ENCODE data around the gene SLC35G3.
"Not testable (repeated sequence)": the region's sequence is repeated elsewhere in the genome, so short reads cannot be mapped to it uniquely, and the experiment has no call there.

The SLC35G3 gene

GRCh38 chr17:35194001-35194400 is at the start of gene SLC35G3:
SLC35G3 (minus strand) TSS chr17:35194393; CDS start chr17:35194307, 86 bp downstream.
- DNase-seq (ENCODE audit: low read depth in 2 of 2): not testable (repeated sequence)

GRCh38 chr17:35243561-35244340 is 49.6 kb upstream of the SLC35G3 start:
- peak; percentile 36 to 47 for DNase-seq (ENCODE audit: low read depth in 2 of 2)

GRCh38 chr17:35242805-35243560 is 48.8 kb upstream of the SLC35G3 start, which contains the start of gene SLFN5:
SLFN5 (plus strand) TSS chr17:35243072; CDS start chr17:35258691, 15,619 bp downstream.
- peak; percentile 87 to 89 for DNase-seq (ENCODE audit: low read depth in 2 of 2)

DNA sequence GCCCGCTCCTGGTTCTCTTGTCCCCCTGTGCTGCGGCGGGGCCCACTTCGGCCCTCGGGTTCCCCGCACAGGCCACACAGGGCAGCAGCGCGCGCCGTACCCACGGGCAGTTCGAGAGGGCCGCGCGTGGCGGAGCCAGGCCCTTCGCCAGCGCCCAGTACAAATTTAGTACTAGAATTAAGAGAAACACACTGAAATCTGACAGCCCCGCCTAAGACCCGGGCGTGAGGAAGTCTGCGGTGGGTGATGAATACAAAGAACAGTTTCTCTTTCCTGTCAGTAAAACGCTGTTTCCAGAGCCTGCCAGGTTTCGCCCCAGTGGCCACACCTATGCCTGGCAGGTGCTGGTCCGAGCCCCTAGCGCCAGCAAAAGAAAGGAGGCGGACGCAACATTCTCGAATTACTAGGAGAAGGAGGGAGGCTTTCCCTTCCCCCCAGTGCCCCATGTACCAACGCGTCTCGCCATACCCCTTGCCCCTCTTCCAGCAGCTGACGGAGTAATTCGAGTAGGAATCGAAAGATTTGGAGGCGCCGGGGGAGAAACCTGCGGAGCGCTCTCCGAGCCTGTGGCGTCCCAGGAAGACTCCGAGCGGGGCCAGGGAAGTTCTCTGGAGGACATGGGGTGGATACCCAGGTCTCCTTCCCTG is 48.1 kb upstream of the SLC35G3 start:
- peak; percentile 80 to 83 for DNase-seq (ENCODE audit: low read depth in 2 of 2)

DNA sequence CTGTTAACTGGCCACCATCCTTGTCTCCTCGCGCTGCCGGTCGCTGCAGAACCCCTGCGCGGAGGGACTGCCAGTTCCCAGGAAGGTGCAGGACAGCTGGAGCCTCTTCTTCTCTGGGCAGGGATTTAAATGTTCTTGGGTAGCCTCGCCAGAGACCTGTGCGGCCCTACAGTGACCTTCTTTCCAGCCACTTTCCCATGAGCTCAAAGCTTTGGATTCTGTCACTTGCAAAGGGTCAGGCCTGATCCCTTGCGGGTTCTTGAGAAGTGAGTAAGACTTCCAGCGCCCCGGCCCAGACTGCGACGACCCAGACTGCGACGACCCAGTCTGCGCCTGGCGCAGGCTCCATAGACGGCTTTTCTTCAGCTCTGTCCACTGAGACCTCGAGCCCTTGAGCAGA is 47.3 kb upstream of the SLC35G3 start:
- no peak for DNase-seq (ENCODE audit: low read depth in 2 of 2)

- no peak for DNase-seq (ENCODE audit: low read depth in 2 of 2)
These were observed 46.7 kb upstream of the SLC35G3 start for GRCh38 chr17:35240861-35241260.

DNA sequence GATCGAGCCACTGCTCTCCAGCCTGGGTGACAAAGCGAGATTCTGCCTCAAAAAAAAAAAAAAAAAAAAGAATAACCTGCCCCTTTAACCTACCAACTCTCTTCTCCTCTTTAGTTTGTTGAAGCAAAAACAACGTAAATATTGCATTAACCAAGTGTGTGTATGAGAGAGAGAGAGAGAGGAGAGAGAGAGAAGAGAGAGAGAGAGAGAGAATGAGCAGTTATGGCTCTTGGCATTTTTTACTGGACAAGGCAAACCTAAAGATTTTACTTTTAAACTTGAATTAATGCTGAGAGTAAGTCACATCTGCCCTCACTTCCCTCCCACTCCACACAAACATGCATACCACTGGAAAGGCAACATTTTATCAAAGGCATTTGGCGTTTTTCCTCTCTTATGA is 45.6 kb upstream of the SLC35G3 start:
- DNase-seq (ENCODE audit: low read depth in 2 of 2): no peak

DNA sequence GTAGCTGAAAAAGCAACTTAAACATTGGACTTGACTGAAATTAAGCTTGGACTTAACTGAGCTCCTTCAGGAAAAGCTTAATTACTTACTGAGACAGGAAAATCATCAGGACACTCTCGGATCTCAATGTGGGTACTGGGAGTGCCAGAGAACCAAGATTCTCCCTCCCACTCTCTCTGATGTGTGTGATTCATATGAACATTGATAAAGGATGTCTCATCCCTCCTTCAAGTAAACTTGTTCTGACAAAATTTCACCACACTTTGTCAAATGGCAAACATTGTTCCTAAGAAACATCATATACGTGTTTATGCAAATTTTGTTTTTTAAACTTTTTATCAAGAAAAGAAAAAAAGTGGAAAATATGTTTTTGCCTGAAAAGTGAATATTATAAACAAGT is 44.6 kb upstream of the SLC35G3 start:
- DNase-seq (ENCODE audit: low read depth in 2 of 2): no peak

DNA sequence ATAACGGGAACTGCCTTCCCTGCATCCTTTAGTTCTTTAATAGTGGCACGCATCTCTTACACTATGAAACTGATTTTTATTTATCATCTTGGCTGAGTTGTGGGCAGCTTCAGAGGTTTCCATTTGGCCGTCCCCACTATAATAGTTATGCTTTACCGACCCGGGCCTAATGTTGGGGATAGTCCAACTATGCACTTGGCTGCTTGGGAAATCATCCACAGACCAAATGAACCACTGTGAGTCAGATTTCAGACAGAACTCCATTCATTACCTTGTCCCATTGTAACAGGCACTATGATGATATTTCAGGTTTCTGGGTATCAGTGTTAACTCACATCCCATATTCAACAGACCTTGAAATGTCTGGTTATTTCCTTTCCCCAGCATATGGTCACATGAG is 42.6 kb upstream of the SLC35G3 start:
- no peak for DNase-seq (ENCODE audit: low read depth in 2 of 2)

- no peak for DNase-seq (ENCODE audit: low read depth in 2 of 2)
These were observed 41.7 kb upstream of the SLC35G3 start for GRCh38 chr17:35235917-35236316.

DNA sequence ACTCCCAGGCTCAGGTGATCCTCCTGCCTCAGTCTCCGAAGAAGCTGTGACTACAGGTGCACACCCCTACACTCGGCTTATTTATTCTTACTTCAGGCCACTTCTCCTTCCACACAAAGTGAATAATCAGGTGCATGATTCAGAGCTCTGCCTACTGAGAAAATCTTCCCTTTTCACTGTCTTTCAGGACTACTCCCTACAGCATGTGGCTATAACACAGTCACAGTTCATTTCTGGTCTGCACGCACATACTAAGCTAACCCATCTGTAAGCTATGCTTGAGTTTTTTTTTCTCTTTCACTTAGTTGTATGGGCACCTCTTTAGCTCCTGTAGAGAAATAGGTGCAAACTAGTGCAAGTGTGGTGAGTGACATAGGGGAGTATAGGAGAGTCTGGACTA is 41.1 kb upstream of the SLC35G3 start:
- DNase-seq (ENCODE audit: low read depth in 2 of 2): no peak

DNA sequence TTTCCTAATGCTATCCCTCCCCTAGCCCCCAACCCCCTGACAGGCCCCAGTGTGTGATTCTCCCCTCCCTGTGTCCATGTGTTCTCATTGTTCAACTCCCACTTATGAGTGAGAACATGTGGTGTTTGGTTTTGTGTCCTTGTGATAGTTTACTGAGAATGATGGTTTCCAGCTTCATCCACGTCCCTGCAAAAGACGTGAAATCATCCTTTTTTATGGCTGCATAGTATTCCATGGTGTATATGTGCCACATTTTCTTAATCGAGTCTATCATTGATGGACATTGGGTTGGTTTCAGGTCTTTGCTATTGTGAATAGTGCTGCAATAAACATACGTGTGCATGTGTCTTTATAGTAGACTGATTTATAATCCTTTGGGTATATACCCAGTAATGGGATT is 40.1 kb upstream of the SLC35G3 start:
- not testable (repeated sequence) for DNase-seq (ENCODE audit: low read depth in 2 of 2)

- DNase-seq (ENCODE audit: low read depth in 2 of 2): no peak
These were observed 35.4 kb upstream of the SLC35G3 start for GRCh38 chr17:35229638-35230037.

DNA sequence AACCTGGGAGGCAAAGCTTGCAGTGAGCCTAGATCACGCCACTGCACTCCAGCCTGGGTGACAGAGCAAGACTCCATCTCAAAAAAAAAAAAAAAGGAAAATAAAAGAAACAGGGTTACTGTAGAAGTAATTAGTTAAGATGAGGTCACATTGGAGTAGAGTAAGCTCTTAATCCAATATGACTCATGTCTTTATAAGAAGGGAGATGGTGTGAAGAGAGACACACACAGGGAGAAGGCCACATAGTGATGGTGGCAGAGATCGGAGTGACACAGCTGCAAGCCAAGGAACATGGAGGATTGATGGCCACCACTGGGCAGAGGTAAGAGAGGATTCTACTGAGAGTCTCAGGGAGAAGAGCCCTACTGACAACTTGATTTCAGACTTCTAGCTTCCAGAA is 33.4 kb upstream of the SLC35G3 start:
- no peak for DNase-seq (ENCODE audit: low read depth in 2 of 2)

GRCh38 chr17:35224436-35224835 is 30.2 kb upstream of the SLC35G3 start:
- DNase-seq (ENCODE audit: low read depth in 2 of 2): no peak

DNA sequence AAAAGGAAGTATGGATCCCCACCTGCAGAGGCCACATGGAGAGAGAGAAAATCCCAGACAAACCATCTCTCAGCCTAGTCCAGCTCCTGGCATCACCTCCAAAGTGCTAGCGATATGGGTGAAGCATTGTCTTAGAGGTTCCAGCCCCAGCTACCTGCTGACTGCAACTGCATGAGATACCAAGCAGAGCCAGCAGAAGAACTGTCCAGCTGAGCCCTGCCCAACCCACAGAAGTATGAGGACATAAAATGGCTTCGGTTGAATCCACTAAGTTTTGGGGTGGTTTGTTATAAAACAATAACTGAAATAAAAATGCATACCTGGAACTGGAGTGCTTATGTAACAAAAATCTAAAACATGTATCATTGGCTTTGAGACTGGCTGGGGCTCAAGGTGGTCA is 28.3 kb upstream of the SLC35G3 start:
- no peak for DNase-seq (ENCODE audit: low read depth in 2 of 2)

DNA sequence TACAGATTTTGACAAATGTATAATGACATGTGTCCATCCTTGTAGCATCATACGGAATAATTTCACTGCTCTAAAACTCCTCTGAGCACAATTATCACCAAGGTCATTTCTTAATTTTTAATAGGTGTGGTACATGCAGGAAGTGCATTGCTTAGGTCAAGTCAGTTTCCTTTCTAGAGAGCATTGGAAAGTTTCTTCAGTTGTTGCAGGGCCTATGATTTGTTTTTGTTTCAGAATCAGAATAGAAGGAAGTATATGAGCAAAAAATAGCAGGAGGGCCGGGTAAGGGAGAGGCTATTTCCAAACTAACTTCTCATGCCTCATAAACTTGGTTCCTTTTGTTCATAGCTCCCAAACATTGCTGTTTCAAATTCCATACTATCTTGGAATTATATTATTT is 24.7 kb upstream of the SLC35G3 start:
- no peak for DNase-seq (ENCODE audit: low read depth in 2 of 2)

DNA sequence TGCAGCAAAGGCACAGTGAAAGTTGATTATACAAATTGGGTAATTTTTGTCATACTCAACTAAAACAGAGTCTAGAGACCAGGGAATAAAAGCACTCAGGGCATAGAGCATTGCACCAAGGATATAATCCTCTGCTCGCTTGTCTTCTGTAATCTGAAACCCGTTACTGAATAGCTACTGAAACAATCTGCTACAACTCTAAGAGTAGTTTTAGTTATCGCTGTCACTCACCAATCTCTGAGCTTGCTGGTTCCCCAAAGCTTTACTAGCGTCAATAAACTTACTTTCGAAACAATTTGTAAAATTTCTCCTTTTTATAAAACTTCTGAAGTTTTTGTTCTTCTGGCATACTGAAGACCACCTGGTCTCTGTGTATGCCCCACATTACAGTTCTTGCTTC is 22.9 kb upstream of the SLC35G3 start:
- DNase-seq (ENCODE audit: low read depth in 2 of 2): no peak

DNA sequence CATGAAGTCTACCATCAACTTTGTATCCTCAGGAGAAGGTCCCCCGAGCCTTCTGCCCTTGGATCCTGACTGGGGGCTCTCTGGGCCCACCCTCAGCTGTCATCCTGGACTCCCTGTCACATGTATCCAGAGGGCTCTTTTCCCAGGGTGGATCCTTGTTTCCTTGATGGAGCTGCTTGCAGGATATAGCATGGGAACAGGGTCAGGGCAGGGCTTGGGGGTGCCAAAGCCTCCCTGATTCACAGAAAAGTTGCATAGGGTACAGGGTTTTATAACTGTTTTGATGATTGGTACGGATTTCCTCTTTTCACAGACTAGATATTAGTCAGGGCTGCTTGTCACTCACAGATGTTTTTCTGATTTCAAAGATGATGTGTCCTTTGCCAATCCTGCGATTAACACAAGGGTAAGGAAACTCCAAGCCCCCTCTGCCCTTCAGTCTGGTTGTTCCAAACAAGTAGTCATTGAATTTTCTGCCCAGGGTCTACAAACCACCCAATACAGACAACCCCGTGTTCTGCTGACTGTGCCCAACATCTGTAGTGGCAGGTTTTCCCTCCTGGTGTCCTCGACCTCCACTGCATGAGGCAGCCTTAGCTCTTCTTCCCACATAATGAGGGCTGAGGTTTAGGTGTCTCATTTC is 20.6 kb upstream of the SLC35G3 start:
- DNase-seq (ENCODE audit: low read depth in 2 of 2): no peak

DNA sequence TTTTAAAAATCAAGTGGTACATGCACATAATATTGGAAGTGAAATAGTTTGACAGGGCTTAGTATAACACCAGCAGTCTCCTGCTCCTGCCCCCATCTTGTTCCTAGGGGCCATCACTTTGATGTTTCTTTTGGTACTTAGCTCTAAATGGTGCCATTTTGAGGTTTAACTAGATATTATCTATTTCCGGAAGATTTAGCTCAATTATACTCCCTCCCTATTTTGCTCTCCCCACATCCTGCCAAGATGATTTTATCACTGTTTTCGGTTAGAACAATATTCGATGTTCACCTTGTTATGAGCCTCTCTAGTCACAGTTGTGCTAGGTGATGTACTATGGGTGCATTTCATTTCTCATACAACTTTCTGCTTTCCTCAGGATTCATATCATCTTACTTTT is 20.0 kb upstream of the SLC35G3 start:
- DNase-seq (ENCODE audit: low read depth in 2 of 2): no peak

- no peak for DNase-seq (ENCODE audit: low read depth in 2 of 2)
These were observed 19.3 kb upstream of the SLC35G3 start for GRCh38 chr17:35213412-35213940.

DNA sequence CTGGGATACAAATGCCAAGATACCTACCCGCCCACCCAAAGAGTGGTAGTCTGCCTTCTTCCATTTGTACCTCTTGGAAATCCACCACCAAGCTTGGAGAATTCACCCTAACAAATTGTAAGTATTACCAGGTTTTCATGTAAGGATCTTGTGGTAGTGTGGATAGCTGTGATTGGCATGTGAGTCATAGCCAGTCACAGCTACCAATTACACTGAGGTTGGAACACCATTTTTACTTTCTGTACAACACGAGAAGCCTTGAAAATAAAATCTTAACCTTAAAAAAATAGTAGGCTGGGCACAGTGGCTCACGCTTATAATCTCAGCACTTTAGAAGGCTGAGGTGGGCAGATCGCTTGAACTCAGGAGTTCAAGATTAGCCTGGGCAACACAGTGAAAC is 18.5 kb upstream of the SLC35G3 start:
- DNase-seq (ENCODE audit: low read depth in 2 of 2): no peak
